ENCODE data around the gene HYDIN. TPM values are rescaled to one million over a fixed set of nuclear protein-coding genes. Genes with fewer than 3 reads are reported as not detected.

The HYDIN gene
- polyA plus RNA-seq, 1 of the 3 experiments (the other 2 are of a cell fraction), result 0.33 TPM

GRCh38 chr16:70766658-70767057 is 463.9 kb downstream of the HYDIN start:
- TF ChIP-seq ZBTB33 (IDR thresholded peaks at IDR 0.05; ENCODE audit: borderline replicate concordance, low read depth) (no peak), USF2 (IDR thresholded peaks at IDR 0.05; ENCODE audit: borderline replicate concordance, low read depth, low read length) (no peak), MAX (IDR thresholded peaks at IDR 0.05; ENCODE audit: low read depth) (no peak), EZH2phosphoT487 (IDR thresholded peaks at IDR 0.05; ENCODE audit: borderline replicate concordance, low read depth) (no peak), IRF3 (IDR thresholded peaks at IDR 0.05; ENCODE audit: low read depth, low read length) (no peak), YY1 (IDR thresholded peaks at IDR 0.05; ENCODE audit: low read depth) (no peak), FOSL2 (IDR thresholded peaks at IDR 0.05; ENCODE audit: borderline replicate concordance, low read depth) (no peak), CTCF (IDR thresholded peaks at IDR 0.05) (no peak), EP300 (IDR thresholded peaks at IDR 0.05; ENCODE audit: borderline replicate concordance in 1 of 2, low read depth in 1 of 2, low read length in 1 of 2) (no peak), GATA2 (CRISPR knock-in tag; IDR thresholded peaks at IDR 0.05) (no peak), NRF1 (IDR thresholded peaks at IDR 0.05; ENCODE audit: low read depth, low read length) (no peak), FOXJ3 (CRISPR knock-in tag; IDR thresholded peaks at IDR 0.05) (no peak)
- Histone ChIP-seq H3K9me2 (no peaks in the 10 kb centered on the region), H3K27me3 (ENCODE audit: insufficient read depth) (no peaks in the 10 kb centered on the region), H3K9ac (no peak overlapping the region), H4K20me1 (ENCODE audit: insufficient read depth) (no peaks in the 10 kb centered on the region), H3F3A (replicated peaks; ENCODE audit: insufficient read depth) (peaks cover 9% of the 10 kb centered on the region), H3K9me3 (no peaks in the 10 kb centered on the region), H3K27ac (ENCODE audit: low read depth in 2 of 2, low read length in 1 of 2) (no peak overlapping the region), H3K36me3 (replicated peaks in 1 of 2; ENCODE audit: control insufficient read depth in 1 of 2, insufficient read depth in 2 of 2, low read length in 1 of 2) (peaks cover 9 to 25% of the 10 kb centered on the region in 2 experiments), H3K4me3 (ENCODE audit: low read depth in 2 of 2, low read length in 1 of 2) (no peak overlapping the region), H2AFZ (ENCODE audit: low read depth) (no peak overlapping the region), H3K4me2 (no peak overlapping the region), H3K79me2 (ENCODE audit: insufficient read depth) (no peaks in the 10 kb centered on the region), H3K4me1 (ENCODE audit: control insufficient read depth in 1 of 2, insufficient read depth in 2 of 2, low read depth in 1 of 2, low read length in 1 of 2) (peaks cover 3 to 4% of the 10 kb centered on the region in 2 experiments; a peak in 3 of 4 replicates)
- ChIA-PET CTCF (interaction anchor here (1.6 to 9.6 kb wide), 3 partner anchors 13 to 88 kb away, joined by 3 to 181 read pairs (median 8); partner anchors contain the start of gene MTSS2), POLR2A (no interaction called here)
- DNase-seq, result no peak
- WGBS (ENCODE audit: low lambda C conversion rate), result 92% methylated on average over 2 of the region's 4 CpGs
